SK-N-SH (cell line): ENCODE results near the gene AHCY. TPM values are rescaled to one million over a fixed set of nuclear protein-coding genes. Genes with fewer than 3 reads are reported as not detected.

Source experiments
- CTCF ChIA-PET: fragments of 300-600, 350-600 bp; formaldehyde crosslinking; extraction: SDS; loops from one replicate; lab custom pipeline; 2021; lab: Yijun Ruan, JAX
- POLR2A ChIA-PET: fragments of 350-600 bp; sonication (Branson Sonifier 250); formaldehyde crosslinking; extraction: SDS; loops from one replicate; lab custom pipeline; 2020; ENCODE audit warnings: antibody characterized with exemption, inconsistent platforms; lab: Yijun Ruan, JAX
- DNase-seq: peaks from one replicate; pipeline ENCODE4 v3.0.0; 2012
- H2AFZ ChIP-seq: fragments of 200-600 bp; sonication (generic); 2 replicates; pipeline ENCODE4 v1.8.1; 2016; ENCODE audit warnings: antibody characterized with exemption, mild to moderate bottlenecking, low read depth
- H3F3A ChIP-seq: fragments of 200-600 bp; sonication (generic); replicated peaks from 2 replicates; pipeline ENCODE3; 2016; ENCODE audit warnings: antibody characterized with exemption, mild to moderate bottlenecking; ENCODE audit not compliant: insufficient read depth
- H3K27ac ChIP-seq, 2 experiments: fragments of 200-500 bp in 1 of 2; fragments of 200-600 bp in 1 of 2; sonication (Bioruptor generic) in 1 of 2; sonication (generic), shearing (Covaris generic) in 1 of 2; 2 replicates each; pipeline versions ENCODE4 v1.5.1 to v1.6.1; 2014 to 2016; ENCODE audit warnings: low read depth in 2 of 2, inconsistent platforms in 1 of 2, low read length in 1 of 2, mild to moderate bottlenecking in 1 of 2, mixed read lengths in 1 of 2
- H3K27me3 ChIP-seq: fragments of 200-600 bp; sonication (generic), shearing (Covaris generic); 2 replicates; pipeline ENCODE4 v1.6.1; 2016; ENCODE audit warnings: mixed run types; ENCODE audit not compliant: insufficient read depth
- H3K36me3 ChIP-seq, 2 experiments: fragments of 200-500 bp in 1 of 2; fragments of 200-600 bp in 1 of 2; sonication (Bioruptor generic) in 1 of 2; sonication (generic) in 1 of 2; replicated peaks in 1 of 2; 2 replicates each; pipeline versions ENCODE3 to v1.5.1; 2014 to 2016; ENCODE audit warnings: low read length in 1 of 2, mild to moderate bottlenecking in 1 of 2; ENCODE audit not compliant: insufficient read depth in 2 of 2, control insufficient read depth in 1 of 2
- H3K4me1 ChIP-seq, 2 experiments: fragments of 200-500 bp in 1 of 2; fragments of 200-600 bp in 1 of 2; sonication (Bioruptor generic) in 1 of 2; sonication (generic), shearing (Covaris generic) in 1 of 2; 2 replicates each; pipeline versions ENCODE4 v1.5.1 to v1.6.1; 2014 to 2016; ENCODE audit warnings: low read depth in 1 of 2, low read length in 1 of 2, mixed run types in 1 of 2; ENCODE audit not compliant: insufficient read depth in 2 of 2, control insufficient read depth in 1 of 2
- H3K4me2 ChIP-seq: fragments of 200-600 bp; sonication (generic), shearing (Covaris generic); 2 replicates; pipeline ENCODE4 v1.6.1; 2017; ENCODE audit warnings: mixed run types
- H3K4me3 ChIP-seq, 2 experiments: fragments of 200-500 bp in 1 of 2; fragments of 200-600 bp in 1 of 2; sonication (Bioruptor generic) in 1 of 2; sonication (generic), shearing (Covaris generic) in 1 of 2; 2 replicates each; pipeline versions ENCODE4 v1.5.1 to v1.8.1; 2014 to 2016; ENCODE audit warnings: low read depth in 2 of 2, inconsistent platforms in 1 of 2, low read length in 1 of 2, mild to moderate bottlenecking in 1 of 2, mixed read lengths in 1 of 2, moderate library complexity in 1 of 2
- H3K79me2 ChIP-seq: fragments of 200-600 bp; sonication (generic); 2 replicates; pipeline ENCODE4 v1.8.1; 2017; ENCODE audit warnings: mild to moderate bottlenecking; ENCODE audit not compliant: insufficient read depth
- H3K9ac ChIP-seq: fragments of 200-600 bp; sonication (generic); 2 replicates; pipeline ENCODE4 v1.6.1; 2017; ENCODE audit warnings: mixed run types
- H3K9me2 ChIP-seq: fragments of 200-600 bp; sonication (generic); 2 replicates; pipeline ENCODE4 v1.6.1; 2017; ENCODE audit warnings: mixed run types
- H3K9me3 ChIP-seq: fragments of 200-600 bp; sonication (generic); 2 replicates; pipeline ENCODE4 v1.6.1; 2017; ENCODE audit warnings: mixed run types, mild to moderate bottlenecking, moderate library complexity
- H4K20me1 ChIP-seq: fragments of 200-600 bp; sonication (generic); 2 replicates; pipeline ENCODE4 v1.6.1; 2017; ENCODE audit warnings: mild to moderate bottlenecking, mixed run types; ENCODE audit not compliant: insufficient read depth
- EZH2phosphoT487 ChIP-seq: fragments of 200-600 bp; sonication (generic); IDR thresholded peaks from 2 replicates; pipeline ENCODE4 v1.6.1; 2017; ENCODE audit warnings: low read depth, mixed run types, mild to moderate bottlenecking, antibody characterized with exemption, moderate library complexity, borderline replicate concordance
- GATA2 ChIP-seq: sonication (generic); formaldehyde crosslinking; IDR thresholded peaks from 2 replicates; pipeline ENCODE4 v1.5.0; 2020; ENCODE audit warnings: mild to moderate bottlenecking, missing genetic modification reagents
- NRF1 ChIP-seq: IDR thresholded peaks from 2 replicates; pipeline ENCODE4 v1.6.1; 2012; ENCODE audit warnings: low read depth, mild to moderate bottlenecking, low read length
- RFX5 ChIP-seq: IDR thresholded peaks from 2 replicates; pipeline ENCODE4 v1.6.1; 2012; ENCODE audit warnings: mild to moderate bottlenecking, improper control_type of control experiment, low read length
- RXRA ChIP-seq: IDR thresholded peaks from 2 replicates; pipeline ENCODE4 v1.4.0; 2012; ENCODE audit warnings: low read depth, mild to moderate bottlenecking, borderline replicate concordance
- SIN3A ChIP-seq: IDR thresholded peaks from 2 replicates; pipeline ENCODE4 v1.6.1; 2012; ENCODE audit warnings: low read depth, mild to moderate bottlenecking, low read length, moderate library complexity, borderline replicate concordance
- TEAD4 ChIP-seq: IDR thresholded peaks from 2 replicates; pipeline ENCODE4 v1.4.0; 2012; ENCODE audit warnings: mild to moderate bottlenecking, borderline replicate concordance; ENCODE audit not compliant: insufficient read depth
- WGBS: methylation state at CpG from one replicate; pipeline ENCODE4 v1.1.6; 2017; ENCODE audit warnings: low lambda C conversion rate; 5-methylcytosine and 5-hydroxymethylcytosine counted together
- polyA plus RNA-seq, 3 experiments: library from polyadenylated mRNA; depleted of rRNA; stranded (reverse); fragments of >200 nt; gene quantifications; 2 replicates each; pipeline ENCODE4 v1.2.3, GENCODE V29; 2012
- TF ChIP-seq, protein P1 (sequence below): IDR thresholded peaks from 2 replicates; pipeline ENCODE4 v1.4.0; 2012; ENCODE audit warnings: low read depth, borderline replicate concordance
- TF ChIP-seq, protein P2 (sequence below): IDR thresholded peaks from 2 replicates; pipeline ENCODE4 v1.6.1; 2012; ENCODE audit warnings: mild to moderate bottlenecking, low read depth, low read length, moderate library complexity
- TF ChIP-seq, protein P3 (sequence below): fragments of 150-350 bp; IDR thresholded peaks from 2 replicates; pipeline ENCODE4 v1.6.1; 2016; ENCODE audit warnings: mild to moderate bottlenecking, low read depth, low read length
- TF ChIP-seq, protein P4 (sequence below): IDR thresholded peaks from 2 replicates; pipeline ENCODE4 v1.4.0; 2012; ENCODE audit warnings: low read depth
- TF ChIP-seq, protein P5 (sequence below): fragments of 200-600 bp; sonication (generic); IDR thresholded peaks from 2 replicates; pipeline ENCODE4 v1.6.1; 2017; ENCODE audit warnings: antibody characterized with exemption, mild to moderate bottlenecking, moderate library complexity
- TF ChIP-seq, protein P6 (sequence below): fragments of 150-350 bp; IDR thresholded peaks from 2 replicates; pipeline ENCODE4 v1.6.1; 2017; ENCODE audit warnings: antibody characterized with exemption, low read length, low read depth, borderline replicate concordance

Gene AHCY
- polyA plus RNA-seq, 1 of the 3 experiments (the other 2 are of a cell fraction): 196 TPM

DNA sequence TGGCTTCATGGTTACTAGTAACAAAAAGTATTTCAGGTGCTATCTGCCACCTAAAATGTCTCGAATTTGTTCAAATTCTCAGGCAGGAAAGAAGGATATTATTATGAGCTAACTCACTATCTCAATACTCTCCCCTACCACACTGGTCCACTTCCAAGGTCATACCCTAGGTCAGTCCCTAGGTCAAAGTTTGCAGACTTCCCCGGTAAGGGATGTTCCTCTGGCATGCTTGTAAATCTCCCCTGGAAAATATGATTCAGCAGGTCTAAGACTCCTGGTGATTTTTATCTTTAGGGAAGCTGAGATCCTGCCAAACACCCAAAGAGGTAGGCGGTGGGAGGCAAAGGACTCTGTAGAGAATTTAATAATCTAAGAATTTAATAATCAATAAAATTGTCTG, 6.7 kb downstream of the AHCY start:
- Histone ChIP-seq H2AFZ (no peak overlapping the region), H3K27me3 (no peaks in the 10 kb centered on the region), H3K9me2 (no peaks in the 10 kb centered on the region), H3K9me3 (no peaks in the 10 kb centered on the region), H3F3A (no peaks in the 10 kb centered on the region), H3K79me2 (peaks cover 54% of the 10 kb centered on the region), H4K20me1 (0 out of 2 replicates have a peak, but pooled peaks cover 12% of the 10 kb centered on the region), H3K4me2 (no peak overlapping the region), H3K27ac (no peak overlapping the region), H3K36me3 (peaks cover 12 to 38% of the 10 kb centered on the region in 2 experiments), H3K4me1 (peaks cover under 1 to 13% of the 10 kb centered on the region in 2 experiments; a peak in 2 of 4 replicates), H3K9ac (no peak overlapping the region), H3K4me3 (no peak overlapping the region)
- ChIA-PET CTCF (interaction anchor here (1.5 to 1.8 kb wide), 2 partner anchors 16 to 106 kb away, joined by 6 to 8 read pairs; no protein-coding TSS in a partner anchor), POLR2A (no interaction called here)
- no peak for DNase-seq
- WGBS: 94% methylated on average over 3 of the region's 3 CpGs
- TF ChIP-seq, protein P1, sequence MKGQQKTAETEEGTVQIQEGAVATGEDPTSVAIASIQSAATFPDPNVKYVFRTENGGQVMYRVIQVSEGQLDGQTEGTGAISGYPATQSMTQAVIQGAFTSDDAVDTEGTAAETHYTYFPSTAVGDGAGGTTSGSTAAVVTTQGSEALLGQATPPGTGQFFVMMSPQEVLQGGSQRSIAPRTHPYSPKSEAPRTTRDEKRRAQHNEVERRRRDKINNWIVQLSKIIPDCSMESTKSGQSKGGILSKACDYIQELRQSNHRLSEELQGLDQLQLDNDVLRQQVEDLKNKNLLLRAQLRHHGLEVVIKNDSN: no peak
- TF ChIP-seq, protein P2, sequence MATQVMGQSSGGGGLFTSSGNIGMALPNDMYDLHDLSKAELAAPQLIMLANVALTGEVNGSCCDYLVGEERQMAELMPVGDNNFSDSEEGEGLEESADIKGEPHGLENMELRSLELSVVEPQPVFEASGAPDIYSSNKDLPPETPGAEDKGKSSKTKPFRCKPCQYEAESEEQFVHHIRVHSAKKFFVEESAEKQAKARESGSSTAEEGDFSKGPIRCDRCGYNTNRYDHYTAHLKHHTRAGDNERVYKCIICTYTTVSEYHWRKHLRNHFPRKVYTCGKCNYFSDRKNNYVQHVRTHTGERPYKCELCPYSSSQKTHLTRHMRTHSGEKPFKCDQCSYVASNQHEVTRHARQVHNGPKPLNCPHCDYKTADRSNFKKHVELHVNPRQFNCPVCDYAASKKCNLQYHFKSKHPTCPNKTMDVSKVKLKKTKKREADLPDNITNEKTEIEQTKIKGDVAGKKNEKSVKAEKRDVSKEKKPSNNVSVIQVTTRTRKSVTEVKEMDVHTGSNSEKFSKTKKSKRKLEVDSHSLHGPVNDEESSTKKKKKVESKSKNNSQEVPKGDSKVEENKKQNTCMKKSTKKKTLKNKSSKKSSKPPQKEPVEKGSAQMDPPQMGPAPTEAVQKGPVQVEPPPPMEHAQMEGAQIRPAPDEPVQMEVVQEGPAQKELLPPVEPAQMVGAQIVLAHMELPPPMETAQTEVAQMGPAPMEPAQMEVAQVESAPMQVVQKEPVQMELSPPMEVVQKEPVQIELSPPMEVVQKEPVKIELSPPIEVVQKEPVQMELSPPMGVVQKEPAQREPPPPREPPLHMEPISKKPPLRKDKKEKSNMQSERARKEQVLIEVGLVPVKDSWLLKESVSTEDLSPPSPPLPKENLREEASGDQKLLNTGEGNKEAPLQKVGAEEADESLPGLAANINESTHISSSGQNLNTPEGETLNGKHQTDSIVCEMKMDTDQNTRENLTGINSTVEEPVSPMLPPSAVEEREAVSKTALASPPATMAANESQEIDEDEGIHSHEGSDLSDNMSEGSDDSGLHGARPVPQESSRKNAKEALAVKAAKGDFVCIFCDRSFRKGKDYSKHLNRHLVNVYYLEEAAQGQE: no peak
- TF ChIP-seq, protein P3, sequence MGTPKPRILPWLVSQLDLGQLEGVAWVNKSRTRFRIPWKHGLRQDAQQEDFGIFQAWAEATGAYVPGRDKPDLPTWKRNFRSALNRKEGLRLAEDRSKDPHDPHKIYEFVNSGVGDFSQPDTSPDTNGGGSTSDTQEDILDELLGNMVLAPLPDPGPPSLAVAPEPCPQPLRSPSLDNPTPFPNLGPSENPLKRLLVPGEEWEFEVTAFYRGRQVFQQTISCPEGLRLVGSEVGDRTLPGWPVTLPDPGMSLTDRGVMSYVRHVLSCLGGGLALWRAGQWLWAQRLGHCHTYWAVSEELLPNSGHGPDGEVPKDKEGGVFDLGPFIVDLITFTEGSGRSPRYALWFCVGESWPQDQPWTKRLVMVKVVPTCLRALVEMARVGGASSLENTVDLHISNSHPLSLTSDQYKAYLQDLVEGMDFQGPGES: no peak
- TF ChIP-seq TEAD4 (no peak), SIN3A (no peak), RFX5 (no peak), GATA2 (CRISPR knock-in tag) (no peak), RXRA (no peak), EZH2phosphoT487 (no peak), NRF1 (no peak)
- TF ChIP-seq, protein P4, sequence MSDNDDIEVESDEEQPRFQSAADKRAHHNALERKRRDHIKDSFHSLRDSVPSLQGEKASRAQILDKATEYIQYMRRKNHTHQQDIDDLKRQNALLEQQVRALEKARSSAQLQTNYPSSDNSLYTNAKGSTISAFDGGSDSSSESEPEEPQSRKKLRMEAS: no peak
- TF ChIP-seq, protein P5, sequence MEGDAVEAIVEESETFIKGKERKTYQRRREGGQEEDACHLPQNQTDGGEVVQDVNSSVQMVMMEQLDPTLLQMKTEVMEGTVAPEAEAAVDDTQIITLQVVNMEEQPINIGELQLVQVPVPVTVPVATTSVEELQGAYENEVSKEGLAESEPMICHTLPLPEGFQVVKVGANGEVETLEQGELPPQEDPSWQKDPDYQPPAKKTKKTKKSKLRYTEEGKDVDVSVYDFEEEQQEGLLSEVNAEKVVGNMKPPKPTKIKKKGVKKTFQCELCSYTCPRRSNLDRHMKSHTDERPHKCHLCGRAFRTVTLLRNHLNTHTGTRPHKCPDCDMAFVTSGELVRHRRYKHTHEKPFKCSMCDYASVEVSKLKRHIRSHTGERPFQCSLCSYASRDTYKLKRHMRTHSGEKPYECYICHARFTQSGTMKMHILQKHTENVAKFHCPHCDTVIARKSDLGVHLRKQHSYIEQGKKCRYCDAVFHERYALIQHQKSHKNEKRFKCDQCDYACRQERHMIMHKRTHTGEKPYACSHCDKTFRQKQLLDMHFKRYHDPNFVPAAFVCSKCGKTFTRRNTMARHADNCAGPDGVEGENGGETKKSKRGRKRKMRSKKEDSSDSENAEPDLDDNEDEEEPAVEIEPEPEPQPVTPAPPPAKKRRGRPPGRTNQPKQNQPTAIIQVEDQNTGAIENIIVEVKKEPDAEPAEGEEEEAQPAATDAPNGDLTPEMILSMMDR: no peak
- TF ChIP-seq, protein P6, sequence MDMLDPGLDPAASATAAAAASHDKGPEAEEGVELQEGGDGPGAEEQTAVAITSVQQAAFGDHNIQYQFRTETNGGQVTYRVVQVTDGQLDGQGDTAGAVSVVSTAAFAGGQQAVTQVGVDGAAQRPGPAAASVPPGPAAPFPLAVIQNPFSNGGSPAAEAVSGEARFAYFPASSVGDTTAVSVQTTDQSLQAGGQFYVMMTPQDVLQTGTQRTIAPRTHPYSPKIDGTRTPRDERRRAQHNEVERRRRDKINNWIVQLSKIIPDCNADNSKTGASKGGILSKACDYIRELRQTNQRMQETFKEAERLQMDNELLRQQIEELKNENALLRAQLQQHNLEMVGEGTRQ: no peak
- TF ChIP-seq, all 33 proteins: peak for 0
